ENCODE data around the gene NXT1.

Gene NXT1

GRCh38 chr20:23361476-23362391 lies 11.1 kb downstream of the NXT1 start, which contains the start of gene GZF1:
Gene GZF1, plus strand, starts transcription at chr20:23362182. Its CDS starts 2,202 bp downstream, at chr20:23364384.
- DNase-seq: peak; percentile 98

DNA sequence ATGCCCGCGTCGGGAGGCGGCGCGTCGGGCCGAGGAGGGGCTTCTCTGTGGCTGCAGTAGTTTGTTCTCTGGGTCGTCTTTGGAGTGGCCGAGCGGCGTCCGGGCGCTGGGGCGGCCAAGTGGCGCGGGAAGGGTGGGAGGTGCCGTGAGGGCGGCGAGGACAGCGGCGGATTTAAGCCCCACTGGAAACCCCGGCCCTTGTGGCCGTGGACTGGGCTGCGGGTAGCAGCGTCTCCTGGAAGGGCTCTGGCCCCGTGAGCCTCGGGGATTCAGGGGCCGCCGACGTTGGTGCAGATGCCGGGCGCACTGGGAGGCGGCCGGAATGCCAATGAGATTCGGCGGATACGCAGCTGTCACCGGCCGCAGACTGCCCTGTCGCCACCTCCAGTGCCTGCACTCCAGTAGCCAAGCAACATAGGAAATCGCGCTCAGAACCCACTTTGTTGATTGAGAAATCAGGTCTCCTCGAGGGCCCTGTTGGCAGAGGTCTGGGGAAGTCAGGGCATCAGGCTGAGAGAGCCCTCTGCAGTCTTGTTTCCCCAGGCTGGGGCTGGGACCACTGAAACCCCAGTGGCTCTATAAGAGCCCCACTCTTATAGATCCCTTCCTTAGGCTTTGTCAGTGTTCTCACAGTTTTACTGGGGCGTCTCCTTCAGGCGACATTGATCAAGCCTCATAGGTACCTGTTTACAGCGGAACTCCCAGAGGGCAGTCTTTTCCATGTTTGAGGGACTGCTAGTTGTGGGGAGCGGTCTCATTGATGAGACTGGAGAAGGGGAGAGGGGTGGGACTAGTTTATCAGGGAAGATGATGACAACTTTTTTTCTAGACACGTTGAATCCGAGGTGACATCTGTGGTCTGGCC lies 12.0 kb downstream of the NXT1 start:
- DNase-seq: no peak

GRCh38 chr20:23363257-23363649 lies 12.7 kb downstream of the NXT1 start:
- no peak for DNase-seq

DNA sequence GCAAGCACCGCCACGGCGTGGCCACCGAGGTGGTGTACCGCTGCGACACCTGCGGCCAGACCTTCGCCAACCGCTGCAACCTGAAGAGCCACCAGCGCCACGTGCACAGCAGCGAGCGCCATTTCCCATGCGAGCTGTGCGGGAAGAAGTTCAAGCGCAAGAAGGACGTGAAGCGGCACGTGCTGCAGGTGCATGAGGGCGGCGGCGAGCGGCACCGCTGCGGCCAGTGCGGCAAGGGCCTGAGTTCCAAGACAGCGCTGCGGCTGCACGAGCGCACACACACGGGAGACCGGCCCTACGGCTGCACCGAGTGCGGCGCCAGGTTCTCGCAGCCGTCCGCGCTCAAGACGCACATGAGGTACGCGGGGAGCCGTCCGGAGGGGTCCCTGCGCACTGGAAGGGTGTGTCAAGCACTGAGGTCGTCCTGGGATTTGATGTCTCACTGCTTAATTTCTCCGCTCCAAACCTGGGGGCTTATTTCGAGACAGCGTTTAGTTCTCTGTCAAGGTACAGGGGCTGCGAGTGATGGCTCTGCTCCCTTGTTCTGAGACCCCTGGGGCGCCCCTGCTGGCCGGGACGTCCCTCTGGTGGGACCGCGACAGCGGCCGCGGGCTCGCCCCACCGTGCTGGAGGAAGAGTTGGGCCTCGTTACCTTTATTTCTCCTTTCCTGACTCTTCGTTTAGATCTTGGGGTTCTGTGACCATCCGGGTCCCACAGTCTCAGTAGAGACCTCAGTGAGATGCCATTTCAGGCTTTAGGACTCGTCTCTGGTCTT lies 15.0 kb downstream of the NXT1 start:
- DNase-seq: no peak

DNA sequence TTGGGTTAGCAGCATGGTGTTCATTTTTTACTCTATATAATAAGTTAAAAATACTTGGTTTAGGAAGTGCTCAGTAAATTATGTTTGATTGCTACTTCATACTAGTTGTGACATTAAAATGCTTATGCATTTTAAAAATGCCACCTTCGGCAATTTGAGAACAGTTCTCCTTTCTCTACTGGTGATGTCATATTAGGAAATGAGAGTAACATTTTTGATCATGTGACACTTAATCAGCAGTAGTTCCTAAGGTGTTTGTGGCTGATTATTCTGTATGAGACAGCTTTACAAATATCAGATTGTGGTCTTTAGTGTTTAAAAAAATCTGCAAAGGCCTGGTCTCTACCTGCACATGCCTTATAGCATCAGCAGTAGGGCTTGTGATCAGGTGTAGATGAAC lies 15.8 kb downstream of the NXT1 start:
- DNase-seq: no peak

DNA sequence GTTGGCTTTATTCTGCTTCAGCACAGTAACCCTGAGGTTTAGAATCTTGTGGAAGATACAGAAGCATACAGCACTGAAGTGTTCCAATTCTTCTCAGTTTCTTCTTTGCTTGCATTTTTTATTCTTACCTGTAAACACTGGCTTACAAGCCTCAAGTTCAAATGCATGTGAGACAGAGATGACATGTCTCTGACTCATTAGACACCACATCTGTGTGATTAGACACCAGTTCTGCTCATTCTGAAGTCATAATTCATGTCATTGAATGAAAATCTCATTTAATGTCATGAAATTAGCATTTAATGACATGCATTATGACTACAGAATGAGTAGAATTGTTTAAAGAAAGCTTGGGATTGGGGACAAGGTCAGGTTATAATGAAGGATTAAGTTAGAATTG lies 17.2 kb downstream of the NXT1 start:
- DNase-seq: no peak

GRCh38 chr20:23368316-23369071 lies 17.9 kb downstream of the NXT1 start:
- DNase-seq: no peak

GRCh38 chr20:23369072-23369823 lies 18.7 kb downstream of the NXT1 start:
- DNase-seq: no peak

GRCh38 chr20:23370274-23370673 lies 19.7 kb downstream of the NXT1 start:
- DNase-seq: no peak

- DNase-seq: no peak
Observed at GRCh38 chr20:23370873-23371272, 20.3 kb downstream of the NXT1 start.

DNA sequence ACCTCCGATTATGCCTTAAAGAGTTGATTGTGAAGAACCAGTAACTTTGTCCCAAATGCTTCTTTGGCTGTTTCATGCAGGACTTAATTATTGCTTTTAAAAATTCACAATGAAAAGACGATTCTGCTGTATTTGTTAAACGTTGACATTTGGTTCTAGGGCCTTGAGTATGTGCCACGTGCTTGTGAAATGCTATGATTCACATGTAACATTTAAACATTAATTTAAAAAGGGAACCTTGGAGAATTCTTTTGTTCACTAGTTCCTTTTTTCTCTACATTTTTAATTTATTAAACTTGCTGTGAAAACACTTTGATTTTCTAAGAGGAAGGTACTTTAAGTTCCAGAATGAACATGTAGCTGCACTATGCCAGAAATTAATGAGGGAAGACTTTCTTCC lies 20.9 kb downstream of the NXT1 start:
- no peak for DNase-seq

DNA sequence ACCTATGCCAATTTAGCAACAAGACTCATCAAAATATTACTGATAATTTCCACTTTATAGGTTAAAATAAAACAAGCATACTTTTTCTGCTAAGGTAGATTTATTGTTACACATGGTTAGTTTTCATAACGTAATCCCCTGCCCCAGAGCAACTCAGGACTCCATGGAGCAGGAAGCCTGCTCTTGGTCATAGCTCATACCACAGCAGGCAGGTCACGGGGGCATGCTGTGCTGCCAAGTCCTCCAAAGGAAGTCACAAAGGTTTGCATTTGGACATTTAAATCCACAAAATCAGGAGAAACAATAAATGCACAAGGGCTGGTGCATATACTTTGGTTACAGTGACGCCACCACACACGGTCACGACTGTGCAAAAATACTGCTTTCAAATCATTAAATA lies 23.9 kb downstream of the NXT1 start:
- no peak for DNase-seq

DNA sequence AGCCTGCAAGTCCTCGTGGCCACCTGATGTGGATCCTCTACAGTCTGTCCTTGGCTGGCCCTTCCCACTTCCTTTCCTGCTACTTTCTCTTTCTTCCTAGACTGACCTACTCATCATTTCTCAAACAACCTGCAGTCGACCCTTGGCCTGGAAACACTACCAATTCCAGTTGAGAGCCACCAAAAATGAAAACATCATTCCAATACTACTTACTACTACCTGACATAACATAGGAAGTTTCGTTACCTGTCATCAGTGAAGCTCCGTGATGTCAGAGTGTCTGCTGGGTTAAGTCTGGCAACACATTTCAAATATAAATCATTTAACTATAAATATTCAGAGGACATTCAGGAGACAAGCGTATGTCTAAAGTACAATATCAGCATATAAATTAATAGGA lies 25.2 kb downstream of the NXT1 start:
- DNase-seq: no peak

GRCh38 chr20:23379772-23380171 lies 29.2 kb downstream of the NXT1 start:
- no peak for DNase-seq

- no peak for DNase-seq
Observed at GRCh38 chr20:23381876-23382275, 31.3 kb downstream of the NXT1 start.

- no peak for DNase-seq
Observed at GRCh38 chr20:23386304-23387117, 35.9 kb downstream of the NXT1 start.

DNA sequence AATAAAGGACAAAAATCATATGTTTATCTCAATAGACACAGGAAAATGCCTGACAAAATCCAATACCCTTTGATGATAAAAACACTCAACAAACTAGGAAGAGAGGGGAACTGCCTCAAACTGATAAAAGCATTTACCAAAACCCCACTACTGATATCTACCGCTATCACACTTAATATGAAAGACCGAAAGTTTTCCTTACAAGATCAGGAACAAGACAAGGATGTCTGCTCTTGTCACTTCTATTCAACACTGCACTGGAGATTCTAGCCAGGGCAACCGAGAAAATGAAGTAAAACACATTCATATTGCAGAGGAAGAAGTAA lies 36.5 kb downstream of the NXT1 start:
- no peak for DNase-seq

DNA sequence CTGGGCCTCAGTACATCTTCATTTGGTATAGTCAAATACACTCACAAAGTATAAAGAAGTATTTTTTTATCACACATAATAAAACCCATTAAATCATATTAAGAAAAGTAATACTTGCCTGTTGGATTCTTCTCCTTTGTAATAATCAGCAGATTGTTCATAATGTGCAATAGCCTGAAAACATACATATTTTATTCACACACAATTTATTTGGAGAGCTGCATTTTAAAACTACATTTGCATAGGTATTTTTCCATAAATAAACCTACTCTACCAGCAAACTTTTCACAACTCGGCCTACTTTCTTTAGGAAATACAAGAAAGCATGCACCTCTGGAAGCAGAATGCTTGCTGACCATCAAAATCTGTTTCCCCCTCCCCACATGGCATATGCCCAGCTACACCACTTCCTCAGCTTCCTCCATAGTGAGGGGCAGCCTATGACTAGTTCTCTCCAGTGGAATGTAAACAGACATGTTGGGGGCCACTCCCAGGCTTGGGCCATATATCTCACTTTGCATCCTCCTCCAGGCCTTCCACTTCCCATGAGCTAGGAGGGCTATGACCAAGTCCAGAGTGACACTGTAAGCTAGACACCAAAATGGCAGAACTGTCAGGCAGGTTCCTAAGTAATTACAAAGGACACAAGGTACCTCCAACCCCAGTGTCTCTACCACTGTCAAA lies 39.6 kb downstream of the NXT1 start:
- no peak for DNase-seq

DNA sequence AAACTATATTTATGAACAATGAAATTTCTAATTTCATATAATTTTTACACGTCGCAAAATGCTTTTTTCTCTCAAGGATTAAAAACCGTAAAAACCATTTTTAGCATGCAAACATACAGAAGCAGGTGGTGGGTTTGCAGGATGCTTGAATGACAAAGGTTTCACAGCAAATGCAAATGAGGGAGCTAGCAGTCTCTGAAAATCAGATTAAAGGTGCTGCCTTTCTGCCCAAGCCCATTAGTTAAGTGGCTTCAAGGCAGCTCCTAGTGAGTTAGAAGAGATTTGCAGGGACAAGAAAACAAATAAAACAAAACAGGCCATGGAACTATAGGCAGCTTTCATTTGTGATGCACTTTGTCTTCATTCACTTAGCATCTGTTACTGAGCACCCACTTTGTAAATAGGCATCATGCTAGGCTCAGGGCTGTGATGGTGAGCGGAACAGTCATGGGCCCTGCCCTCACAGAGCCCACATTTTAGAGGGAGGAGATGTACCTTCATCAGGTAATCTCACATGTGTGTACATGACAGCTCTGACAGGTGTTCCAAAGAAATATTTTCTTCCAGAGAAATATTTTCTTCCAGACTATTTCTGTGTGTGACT lies 41.2 kb downstream of the NXT1 start:
- no peak for DNase-seq

Measured in stimulated activated CD4-positive, alpha-beta T cell treated with anti-CD3 and anti-CD28 coated beads, Interleukin-4, amount 100 ng/mL, for 1 hour (primary cell).